Fibroblast of mammary gland (primary cell): ENCODE data around the gene PRMT1.
A peak's percentile ranks its signal among the peaks of the same experiment; 100 is the strongest.

Experiments used
- DNase-seq: peaks from one replicate; pipeline ENCODE4 v3.0.0-alpha.2; 2010; ENCODE audit warnings: low read depth
- H3K4me3 ChIP-seq: 2 replicates; pipeline ENCODE4 v1.5.1; 2011; ENCODE audit warnings: low read depth, mild to moderate bottlenecking, low read length, moderate library complexity; ENCODE audit not compliant: control insufficient read depth
- TF ChIP-seq, protein P1 (sequence below): conservative IDR thresholded peaks from 2 replicates; pipeline ENCODE4 v1.5.1; 2011; ENCODE audit warnings: low read depth, low read length, inconsistent platforms; ENCODE audit not compliant: control insufficient read depth, insufficient read depth

The PRMT1 gene

DNA sequence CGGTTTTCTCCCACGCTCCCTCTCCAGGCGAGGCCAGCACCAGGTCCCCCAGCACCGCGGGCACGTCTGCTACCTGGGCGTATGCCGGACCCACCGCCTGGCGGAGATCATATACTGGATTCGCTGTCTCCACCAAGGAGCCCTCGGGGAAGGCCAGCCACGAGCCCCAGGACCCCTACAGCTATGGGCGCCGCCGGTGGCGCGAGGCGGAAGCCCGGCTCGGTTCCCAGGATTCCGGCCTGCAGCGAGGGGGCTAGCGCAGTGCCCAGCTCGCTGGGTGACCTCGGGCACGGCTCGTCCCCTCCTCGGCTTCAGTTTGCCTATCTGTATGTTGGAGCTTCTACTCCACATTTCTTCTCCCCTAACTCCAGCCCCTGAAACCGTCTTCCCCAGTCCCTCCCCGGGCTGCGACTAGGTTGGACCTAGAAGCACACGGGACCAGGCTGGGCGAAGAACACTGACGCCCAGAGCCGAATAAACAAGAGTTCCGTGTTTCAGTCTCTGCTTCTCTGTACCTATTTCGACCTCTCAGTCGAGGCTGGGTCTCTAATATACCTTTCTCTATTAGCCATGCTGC, 13.1 kb downstream of the PRMT1 start:
- no peak for DNase-seq
- TF ChIP-seq, protein P1, sequence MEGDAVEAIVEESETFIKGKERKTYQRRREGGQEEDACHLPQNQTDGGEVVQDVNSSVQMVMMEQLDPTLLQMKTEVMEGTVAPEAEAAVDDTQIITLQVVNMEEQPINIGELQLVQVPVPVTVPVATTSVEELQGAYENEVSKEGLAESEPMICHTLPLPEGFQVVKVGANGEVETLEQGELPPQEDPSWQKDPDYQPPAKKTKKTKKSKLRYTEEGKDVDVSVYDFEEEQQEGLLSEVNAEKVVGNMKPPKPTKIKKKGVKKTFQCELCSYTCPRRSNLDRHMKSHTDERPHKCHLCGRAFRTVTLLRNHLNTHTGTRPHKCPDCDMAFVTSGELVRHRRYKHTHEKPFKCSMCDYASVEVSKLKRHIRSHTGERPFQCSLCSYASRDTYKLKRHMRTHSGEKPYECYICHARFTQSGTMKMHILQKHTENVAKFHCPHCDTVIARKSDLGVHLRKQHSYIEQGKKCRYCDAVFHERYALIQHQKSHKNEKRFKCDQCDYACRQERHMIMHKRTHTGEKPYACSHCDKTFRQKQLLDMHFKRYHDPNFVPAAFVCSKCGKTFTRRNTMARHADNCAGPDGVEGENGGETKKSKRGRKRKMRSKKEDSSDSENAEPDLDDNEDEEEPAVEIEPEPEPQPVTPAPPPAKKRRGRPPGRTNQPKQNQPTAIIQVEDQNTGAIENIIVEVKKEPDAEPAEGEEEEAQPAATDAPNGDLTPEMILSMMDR = no peak
- peak overlapping the region; percentile 60 for H3K4me3 ChIP-seq

DNA sequence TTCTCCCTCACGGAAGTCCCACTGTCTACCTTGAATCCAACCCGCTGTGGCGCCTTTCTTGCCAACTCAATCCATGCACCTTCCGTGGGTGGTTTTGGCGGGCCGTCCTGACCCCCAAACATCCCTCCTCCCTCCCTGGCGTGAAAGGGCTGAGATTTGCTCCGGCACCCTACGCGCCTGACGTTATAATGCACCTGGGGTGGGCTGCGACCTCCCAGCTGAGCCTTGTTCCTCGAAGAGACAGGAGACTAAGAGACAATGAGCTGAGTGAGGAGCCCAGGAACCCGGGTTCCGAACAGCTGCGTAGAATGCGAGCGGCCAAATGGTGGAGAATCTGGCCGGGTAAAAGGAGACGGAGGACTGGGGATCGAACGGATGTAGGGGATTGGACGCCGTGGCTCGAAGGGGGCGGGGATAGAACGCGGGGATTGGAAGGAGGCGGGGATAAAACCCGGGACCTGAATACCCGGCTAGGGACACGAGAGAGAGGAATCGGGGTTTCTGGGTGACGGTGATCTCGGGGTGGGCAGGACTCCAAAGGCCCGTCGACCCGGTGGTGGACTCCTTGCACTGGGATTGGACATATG, 13.7 kb downstream of the PRMT1 start, which contains the start of gene CPT1C:
Gene CPT1C (plus strand): TSS at position 461 of the 587 bp plus-strand sequence. CDS start 1,137 bp downstream, outside the sequence.
- DNase-seq = peak; percentile 74
- TF ChIP-seq, protein P1 = no peak
- H3K4me3 ChIP-seq = peak within 1 kb of the TSS; percentile 60

DNA sequence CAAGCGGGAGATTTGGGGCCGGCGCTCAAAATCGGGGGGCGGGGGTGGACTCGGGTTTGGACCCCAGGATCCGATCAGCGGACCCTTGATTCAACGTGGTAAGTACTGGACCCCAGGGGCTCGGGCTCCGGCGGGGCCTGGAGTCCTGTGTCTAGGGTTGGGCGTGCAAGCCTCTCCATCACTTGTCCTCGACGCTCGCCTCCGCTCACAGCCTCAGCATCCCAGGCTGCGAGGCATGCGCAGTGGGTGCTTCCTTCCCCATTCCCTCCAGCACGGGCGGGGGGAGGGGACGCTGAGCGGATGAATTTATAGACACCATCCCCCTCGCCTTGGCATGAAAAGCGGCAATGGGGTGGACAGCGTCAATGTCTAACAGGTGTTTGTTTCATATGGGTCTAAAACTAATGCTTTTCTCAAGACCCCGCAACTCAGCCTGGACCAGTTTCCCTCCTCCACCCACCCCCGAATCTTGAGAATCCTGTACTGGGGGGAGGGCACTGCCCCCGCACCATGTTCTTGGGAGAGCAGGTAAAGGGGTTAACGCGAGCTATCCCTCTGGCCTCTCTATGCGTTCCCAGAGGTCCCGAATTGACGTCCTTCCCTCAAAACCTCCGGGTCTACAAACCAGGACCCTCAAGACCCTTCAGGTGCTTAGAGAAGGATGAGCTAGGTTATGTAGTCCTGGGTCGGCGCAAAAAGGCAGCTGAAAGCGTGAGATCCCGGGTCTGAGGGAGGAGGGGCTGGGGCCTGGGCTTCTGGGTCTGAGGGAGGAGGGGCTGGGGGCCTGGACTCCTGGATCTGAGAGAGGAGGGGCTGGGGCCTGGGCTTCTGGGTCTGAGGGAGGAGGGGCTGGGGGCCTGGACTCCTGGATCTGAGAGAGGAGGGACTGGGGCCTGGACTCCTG, 14.4 kb downstream of the PRMT1 start:
- peak; percentile 70 for DNase-seq
- peak overlapping the region; percentile 60 for H3K4me3 ChIP-seq
- TF ChIP-seq, protein P1 = no peak

DNA sequence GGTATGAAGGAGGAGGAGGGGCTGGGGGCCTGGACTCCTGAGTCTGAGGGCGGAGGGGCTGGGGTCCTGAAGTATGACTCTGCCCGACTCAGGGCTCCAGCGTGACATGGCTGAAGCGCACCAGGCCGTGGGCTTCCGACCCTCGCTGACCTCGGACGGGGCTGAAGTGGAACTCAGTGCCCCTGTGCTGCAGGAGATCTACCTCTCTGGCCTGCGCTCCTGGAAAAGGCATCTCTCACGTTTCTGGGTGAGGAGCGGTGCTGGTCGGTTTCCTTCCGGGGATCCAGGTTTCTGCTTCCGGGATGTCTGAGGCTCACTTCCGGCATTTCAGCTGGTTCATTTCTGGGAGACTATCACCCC, 15.1 kb downstream of the PRMT1 start:
- DNase-seq = no peak
- no peak overlapping the region for H3K4me3 ChIP-seq
- TF ChIP-seq, protein P1 = no peak

DNA sequence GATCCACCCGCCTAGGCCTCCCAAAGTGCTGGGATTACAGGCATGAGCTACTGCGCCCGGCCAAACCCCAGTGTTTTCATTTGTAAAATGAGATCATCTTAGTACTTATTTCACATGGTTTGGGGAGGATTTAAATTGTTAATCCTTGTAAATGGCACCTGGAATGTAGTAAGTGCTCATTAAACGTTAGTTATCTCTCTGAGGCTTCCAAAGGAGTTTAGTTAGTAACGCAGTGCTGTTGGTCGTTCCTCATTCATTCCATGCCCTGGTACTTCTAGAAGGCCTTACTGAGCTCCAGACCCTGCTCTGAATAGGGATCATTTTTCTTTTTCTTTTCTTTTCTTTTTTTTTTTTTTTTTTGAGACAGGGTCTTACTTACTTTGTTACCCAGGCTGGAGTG, 19.0 kb downstream of the PRMT1 start:
- TF ChIP-seq, protein P1 = no peak
- no peak for DNase-seq
- no peak overlapping the region for H3K4me3 ChIP-seq

DNA sequence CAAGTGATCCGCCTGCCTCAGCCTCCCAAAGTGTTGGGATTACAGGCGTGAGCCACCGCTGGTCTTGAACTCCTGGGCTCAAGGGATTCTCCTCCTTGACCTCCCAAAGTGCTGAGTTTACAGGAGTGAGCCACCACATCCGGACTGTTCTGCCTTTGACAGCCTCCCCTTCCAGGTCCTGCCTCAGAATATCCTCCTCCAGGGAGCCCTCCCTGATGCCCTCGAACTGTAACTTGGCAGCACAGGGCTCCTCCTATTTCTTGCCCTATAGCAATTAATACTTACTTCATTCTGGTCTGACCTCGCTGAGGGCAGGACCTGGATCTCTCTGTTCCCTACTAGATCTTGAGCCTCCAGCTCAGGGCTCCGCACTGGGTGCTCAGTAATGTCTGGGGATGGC, 19.8 kb downstream of the PRMT1 start:
- H3K4me3 ChIP-seq = no peak overlapping the region

More for the DNA sequence above, 19.8 kb downstream of the PRMT1 start:
- DNase-seq = no peak
- TF ChIP-seq, protein P1 = no peak
